Measurements from ENCODE around the gene RBPJ.

The RBPJ gene

GRCh38 chr4:26463386-26463785 is 142.6 kb downstream of the RBPJ start:
- TF ChIP-seq EZH2 (IDR thresholded peaks at IDR 0.05; ENCODE audit: borderline replicate concordance, low read length) (no peak), CTCF (IDR thresholded peaks at IDR 0.05; ENCODE audit: low read length) (no peak)
- no peaks in the 10 kb centered on the region for H3K4me1 ChIP-seq (ENCODE audit: insufficient read depth, low read length, severe bottlenecking)

GRCh38 chr4:26464420-26465095 is 143.7 kb downstream of the RBPJ start:
- H3K27ac ChIP-seq (ENCODE audit: low read depth, low read length, poor library complexity, severe bottlenecking) = no peak overlapping the region
- no peak overlapping the region for H3K4me3 ChIP-seq (ENCODE audit: low read depth, low read length, poor library complexity, severe bottlenecking)
- no peaks in the 10 kb centered on the region for H3K36me3 ChIP-seq (ENCODE audit: insufficient read depth, low read length)
- no peaks in the 10 kb centered on the region for H3K9me2 ChIP-seq (ENCODE audit: low read depth, low read length)
- H4K20me1 ChIP-seq (ENCODE audit: insufficient read depth, low read length) = no peaks in the 10 kb centered on the region
- H3F3A ChIP-seq (ENCODE audit: insufficient read depth, low read length) = no peaks in the 10 kb centered on the region
- H3K4me1 ChIP-seq (ENCODE audit: insufficient read depth, low read length, severe bottlenecking) = no peaks in the 10 kb centered on the region
- no peaks in the 10 kb centered on the region for H3K27me3 ChIP-seq (ENCODE audit: insufficient read depth, low read length)
- H3K9ac ChIP-seq (ENCODE audit: low read length) = no peak overlapping the region
- no peaks in the 10 kb centered on the region for H3K9me3 ChIP-seq (ENCODE audit: low read length)
- TF ChIP-seq CTCF (IDR thresholded peaks at IDR 0.05; ENCODE audit: low read length) (no peak), EZH2 (IDR thresholded peaks at IDR 0.05; ENCODE audit: borderline replicate concordance, low read length) (no peak)
- no peaks in the 10 kb centered on the region for H3K79me2 ChIP-seq (ENCODE audit: insufficient read depth, low read length)
- H2AFZ ChIP-seq (ENCODE audit: low read length) = no peak overlapping the region
- H3K4me2 ChIP-seq (ENCODE audit: low read length) = no peak overlapping the region

More at GRCh38 chr4:26463386-26463785, 142.6 kb downstream of the RBPJ start:
- Histone ChIP-seq H3F3A (ENCODE audit: insufficient read depth, low read length) (no peaks in the 10 kb centered on the region), H3K4me3 (ENCODE audit: low read depth, low read length, poor library complexity, severe bottlenecking) (no peak overlapping the region), H3K79me2 (ENCODE audit: insufficient read depth, low read length) (no peaks in the 10 kb centered on the region), H3K4me2 (ENCODE audit: low read length) (no peak overlapping the region), H3K9me3 (ENCODE audit: low read length) (no peaks in the 10 kb centered on the region), H3K27ac (ENCODE audit: low read depth, low read length, poor library complexity, severe bottlenecking) (no peak overlapping the region), H2AFZ (ENCODE audit: low read length) (no peak overlapping the region), H3K27me3 (ENCODE audit: insufficient read depth, low read length) (no peaks in the 10 kb centered on the region), H4K20me1 (ENCODE audit: insufficient read depth, low read length) (no peaks in the 10 kb centered on the region), H3K36me3 (ENCODE audit: insufficient read depth, low read length) (no peaks in the 10 kb centered on the region), H3K9me2 (ENCODE audit: low read depth, low read length) (no peaks in the 10 kb centered on the region), H3K9ac (ENCODE audit: low read length) (no peak overlapping the region)

- Histone ChIP-seq H3K4me3 (ENCODE audit: low read depth, low read length, poor library complexity, severe bottlenecking) (no peak overlapping the region), H3K9me2 (ENCODE audit: low read depth, low read length) (no peaks in the 10 kb centered on the region), H3K36me3 (ENCODE audit: insufficient read depth, low read length) (no peaks in the 10 kb centered on the region), H3K4me2 (ENCODE audit: low read length) (no peak overlapping the region), H3F3A (ENCODE audit: insufficient read depth, low read length) (no peaks in the 10 kb centered on the region), H4K20me1 (ENCODE audit: insufficient read depth, low read length) (no peaks in the 10 kb centered on the region), H3K27me3 (ENCODE audit: insufficient read depth, low read length) (no peaks in the 10 kb centered on the region), H2AFZ (ENCODE audit: low read length) (no peak overlapping the region), H3K4me1 (ENCODE audit: insufficient read depth, low read length, severe bottlenecking) (no peaks in the 10 kb centered on the region), H3K27ac (ENCODE audit: low read depth, low read length, poor library complexity, severe bottlenecking) (no peak overlapping the region), H3K9me3 (ENCODE audit: low read length) (no peaks in the 10 kb centered on the region), H3K79me2 (ENCODE audit: insufficient read depth, low read length) (no peaks in the 10 kb centered on the region), H3K9ac (ENCODE audit: low read length) (no peak overlapping the region)
- TF ChIP-seq CTCF (IDR thresholded peaks at IDR 0.05; ENCODE audit: low read length) = no peak
- TF ChIP-seq EZH2 (IDR thresholded peaks at IDR 0.05; ENCODE audit: borderline replicate concordance, low read length) = no peak
Measured at GRCh38 chr4:26466578-26467270, 145.9 kb downstream of the RBPJ start.

All from OCI-LY1 (cell line).